GM12892 (cell line): Measurements from ENCODE around the gene XDH.

Source experiments
- POLR2A ChIP-seq: IDR thresholded peaks from 2 replicates; pipeline ENCODE4 v1.6.1; 2011; ENCODE audit warnings: low read depth, low read length, control low read depth
- POLR2AphosphoS5 ChIP-seq: IDR thresholded peaks from 2 replicates; pipeline ENCODE4 v1.6.1; 2011; ENCODE audit warnings: low read depth, low read length, control low read depth

- TF ChIP-seq POLR2AphosphoS5 (no peak), POLR2A (no peak)
Measured at GRCh38 chr2:31337197-31337596, 77.3 kb downstream of the XDH start.
